SIG-M5 treated with dmso at 0.1 percent for 504 hours (cell line): Measurements from ENCODE around the gene HPSE2.

ENCODE experiments used
- DNase-seq: peaks from one replicate; lab custom pipeline; 2025; ENCODE audit not compliant: unreplicated experiment; lab: John Stamatoyannopoulos, UW

Gene HPSE2

GRCh38 chr10:98445200-98445812 lies 790.3 kb downstream of the HPSE2 start:
- DNase-seq, result no peak

GRCh38 chr10:98444314-98445006 lies 791.2 kb downstream of the HPSE2 start:
- no peak for DNase-seq

GRCh38 chr10:98438715-98439114 lies 796.9 kb downstream of the HPSE2 start:
- no peak for DNase-seq

- no peak for DNase-seq
Observed at GRCh38 chr10:98436704-98437103, 798.9 kb downstream of the HPSE2 start.

- DNase-seq, result no peak
Observed at GRCh38 chr10:98435178-98435577, 800.5 kb downstream of the HPSE2 start.

- DNase-seq, result no peak
Observed at GRCh38 chr10:98433881-98434732, 801.5 kb downstream of the HPSE2 start.

GRCh38 chr10:98433371-98433770 lies 802.3 kb downstream of the HPSE2 start:
- DNase-seq, result no peak

GRCh38 chr10:98432330-98432729 lies 803.3 kb downstream of the HPSE2 start:
- DNase-seq, result no peak

GRCh38 chr10:98431016-98431415 lies 804.6 kb downstream of the HPSE2 start:
- no peak for DNase-seq

- no peak for DNase-seq
Observed at GRCh38 chr10:98430427-98430826, 805.2 kb downstream of the HPSE2 start.

- no peak for DNase-seq
Observed at GRCh38 chr10:98429320-98430072, 806.2 kb downstream of the HPSE2 start.

GRCh38 chr10:98427011-98427515 lies 808.6 kb downstream of the HPSE2 start:
- DNase-seq, result no peak

- peak; percentile 58 for DNase-seq
Observed at GRCh38 chr10:98425511-98426352, 809.9 kb downstream of the HPSE2 start.

- DNase-seq, result no peak
Observed at GRCh38 chr10:98424295-98425254, 811.1 kb downstream of the HPSE2 start.

GRCh38 chr10:98423691-98424120 lies 811.9 kb downstream of the HPSE2 start:
- DNase-seq, result no peak

- DNase-seq, result no peak
Observed at GRCh38 chr10:98422182-98422581, 813.5 kb downstream of the HPSE2 start.

GRCh38 chr10:98420786-98421185 lies 814.9 kb downstream of the HPSE2 start:
- DNase-seq, result no peak

GRCh38 chr10:98419469-98420261 lies 816.0 kb downstream of the HPSE2 start:
- DNase-seq, result no peak
